SK-N-MC (cell line): Measurements from ENCODE around the gene NACAD.

ENCODE experiments used
- EZH2 ChIP-seq: fragments of 200-600 bp; sonication (generic); IDR thresholded peaks from one replicate; pipeline ENCODE4 v1.6.1; 2017; ENCODE audit warnings: antibody characterized with exemption
- POLR2AphosphoS5 ChIP-seq: IDR thresholded peaks from 2 replicates; pipeline ENCODE4 v1.6.1; 2012; ENCODE audit warnings: mild to moderate bottlenecking, low read depth, low read length, borderline replicate concordance

GRCh38 chr7:45065031-45065995 lies 23.5 kb downstream of the NACAD start:
- TF ChIP-seq POLR2AphosphoS5, result no peak
- no peak for TF ChIP-seq EZH2
